GM20000 (cell line): ENCODE data around the gene SYNE1.

Experiments
- DNase-seq: peaks from one replicate; pipeline ENCODE4 v3.0.0; 2012; ENCODE audit warnings: low spot score
- CTCF ChIP-seq: IDR thresholded peaks from 2 replicates; pipeline ENCODE4 v1.5.1; 2012; ENCODE audit warnings: mild to moderate bottlenecking, control low read depth; ENCODE audit errors: extremely low read depth, missing control alignments

SYNE1 gene

GRCh38 chr6:152268846-152269442 is 368.2 kb downstream of the SYNE1 start:
- DNase-seq = no peak
- TF ChIP-seq CTCF = no peak

GRCh38 chr6:152267967-152268845 is 369.0 kb downstream of the SYNE1 start:
- TF ChIP-seq CTCF = peak; percentile 11

GRCh38 chr6:152265651-152266050 is 371.5 kb downstream of the SYNE1 start:
- TF ChIP-seq CTCF = no peak
- no peak for DNase-seq

More at GRCh38 chr6:152267967-152268845, 369.0 kb downstream of the SYNE1 start:
- DNase-seq = peak; percentile 14

GRCh38 chr6:152263582-152263981 is 373.6 kb downstream of the SYNE1 start:
- no peak for DNase-seq
- no peak for TF ChIP-seq CTCF

GRCh38 chr6:152261179-152261578 is 376.0 kb downstream of the SYNE1 start:
- no peak for DNase-seq
- TF ChIP-seq CTCF = no peak

- TF ChIP-seq CTCF = no peak
Observed at GRCh38 chr6:152259234-152259633, 377.9 kb downstream of the SYNE1 start.

GRCh38 chr6:152257581-152257980 is 379.6 kb downstream of the SYNE1 start:
- TF ChIP-seq CTCF = no peak
- DNase-seq = no peak

More at GRCh38 chr6:152259234-152259633, 377.9 kb downstream of the SYNE1 start:
- DNase-seq = no peak
